Activated CD8-positive, alpha-beta memory T cell treated with anti-CD3 and anti-CD28 coated beads for 36 hours (primary cell): ENCODE results near the gene GABRR2. TPM values are rescaled to one million over a fixed set of nuclear protein-coding genes. Genes with fewer than 3 reads are reported as not detected.

Experiments
- CTCF ChIA-PET: fragments of 350-600 bp; sonication (Branson Sonifier 250); formaldehyde crosslinking; loops from one replicate; lab custom pipeline; 2021; ENCODE audit warnings: antibody characterized with exemption; lab: Charles Lee
- POLR2A ChIA-PET: fragments of 350-600 bp; sonication (Branson Sonifier 250); formaldehyde crosslinking; loops from one replicate; lab custom pipeline; 2021; ENCODE audit warnings: antibody characterized with exemption; lab: Charles Lee
- total RNA-seq, 2 experiments: library from RNA; stranded (reverse); gene quantifications; one replicate each; pipeline ENCODE4 v1.2.3, GENCODE V29; 2021

The GABRR2 gene
- under 1 TPM; 0.23 to 0.29 TPM for total RNA-seq

GRCh38 chr6:89315249-89315885 is at the start of gene GABRR2:
GABRR2 (minus strand) TSS chr6:89315299; CDS start chr6:89315165, 134 bp downstream.
- CTCF ChIA-PET: interaction anchor here (0.6 to 1.6 kb wide), 2 partner anchors 13 to 564 kb away, joined by 3 to 5 read pairs; no protein-coding TSS in a partner anchor
- POLR2A ChIA-PET: no interaction called here

GRCh38 chr6:89364586-89364985 is 49.5 kb upstream of the GABRR2 start:
- POLR2A ChIA-PET: interaction anchor here (0.5 kb wide), 1 partner anchor 14 kb away, joined by 5 read pairs; no protein-coding TSS in a partner anchor

GRCh38 chr6:89361171-89361570 is 46.1 kb upstream of the GABRR2 start:
- ChIA-PET CTCF (no interaction called here), POLR2A (no interaction called here)

More at GRCh38 chr6:89364586-89364985, 49.5 kb upstream of the GABRR2 start:
- CTCF ChIA-PET: interaction anchor here (1.3 to 2.1 kb wide), 2 partner anchors 8 to 11 kb away, joined by 3 to 12 read pairs; no protein-coding TSS in a partner anchor

GRCh38 chr6:89360415-89360999 is 45.4 kb upstream of the GABRR2 start:
- CTCF ChIA-PET: interaction anchor here (1.4 to 1.7 kb wide), 2 partner anchors 10 to 12 kb away, joined by 4 to 5 read pairs; no protein-coding TSS in a partner anchor
- POLR2A ChIA-PET: no interaction called here

GRCh38 chr6:89359561-89359960 is 44.5 kb upstream of the GABRR2 start:
- POLR2A ChIA-PET: interaction anchor here (0.5 to 0.7 kb wide), 2 partner anchors 39 to 255 kb away, joined by 7 to 10 read pairs; no protein-coding TSS in a partner anchor
- CTCF ChIA-PET: interaction anchor here (1.4 to 1.7 kb wide), 2 partner anchors 9 to 13 kb away, joined by 4 to 5 read pairs; no protein-coding TSS in a partner anchor

- ChIA-PET POLR2A (interaction anchor here (1.3 kb wide), 1 partner anchor 276 kb away, joined by 4 read pairs; the partner anchor contains the start of gene PNRC1), CTCF (interaction anchor here (1.0 to 2.2 kb wide), 3 partner anchors 9 to 75 kb away, joined by 3 to 10 read pairs (median 4); partner anchors contain the start of gene ANKRD6)
Observed at GRCh38 chr6:89357390-89357789, 42.3 kb upstream of the GABRR2 start.

GRCh38 chr6:89356642-89357170 is 41.6 kb upstream of the GABRR2 start:
- ChIA-PET POLR2A (interaction anchor here (0.7 to 1.3 kb wide), 3 partner anchors 55 to 276 kb away, joined by 3 to 4 read pairs (median 4); partner anchors contain the start of gene PNRC1), CTCF (interaction anchor here (1.0 to 2.2 kb wide), 3 partner anchors 10 to 76 kb away, joined by 3 to 10 read pairs (median 4); partner anchors contain the start of gene ANKRD6)

GRCh38 chr6:89355511-89356194 is 40.6 kb upstream of the GABRR2 start:
- CTCF ChIA-PET: interaction anchor here (2.2 kb wide), 1 partner anchor 16 kb away, joined by 10 read pairs; no protein-coding TSS in a partner anchor
- POLR2A ChIA-PET: no interaction called here

- CTCF ChIA-PET: interaction anchor here (1.0 kb wide), 1 partner anchor 14 kb away, joined by 3 read pairs; no protein-coding TSS in a partner anchor
Observed at GRCh38 chr6:89353702-89354392, 38.7 kb upstream of the GABRR2 start.

GRCh38 chr6:89353118-89353556 is 38.0 kb upstream of the GABRR2 start:
- POLR2A ChIA-PET: interaction anchor here (0.8 to 3.1 kb wide), 3 partner anchors 55 to 273 kb away, joined by 3 to 15 read pairs (median 4); partner anchors contain the start of genes PNRC1 and RRAGD
- CTCF ChIA-PET: interaction anchor here (0.7 to 2.9 kb wide), 4 partner anchors 12 to 256 kb away, joined by 3 to 11 read pairs (median 4); no protein-coding TSS in a partner anchor

More at GRCh38 chr6:89353702-89354392, 38.7 kb upstream of the GABRR2 start:
- POLR2A ChIA-PET: interaction anchor here (0.5 to 3.1 kb wide), 2 partner anchors 206 to 274 kb away, joined by 4 to 15 read pairs; partner anchors contain the start of gene PNRC1

GRCh38 chr6:89352278-89353117 is 37.4 kb upstream of the GABRR2 start, which contains the start of gene UBE2J1:
UBE2J1 (minus strand) TSS chr6:89352722; CDS start chr6:89352569, 153 bp downstream.
- ChIA-PET POLR2A (interaction anchor here (0.6 to 3.1 kb wide), 4 partner anchors 55 to 272 kb away, joined by 3 to 15 read pairs (median 4); partner anchors contain the start of genes PM20D2, PNRC1 and RRAGD), CTCF (interaction anchor here (0.7 to 2.9 kb wide), 7 partner anchors 11 to 255 kb away, joined by 3 to 11 read pairs (median 4); no protein-coding TSS in a partner anchor)

- ChIA-PET CTCF (interaction anchor here (0.6 to 2.9 kb wide), 7 partner anchors 12 to 207 kb away, joined by 3 to 11 read pairs (median 3); no protein-coding TSS in a partner anchor), POLR2A (interaction anchor here (0.7 to 3.1 kb wide), 2 partner anchors 54 to 271 kb away, joined by 3 to 15 read pairs; partner anchors contain the start of gene PNRC1)
Observed at GRCh38 chr6:89351671-89352277, 36.7 kb upstream of the GABRR2 start.

GRCh38 chr6:89350281-89350966 is 35.3 kb upstream of the GABRR2 start:
- POLR2A ChIA-PET: interaction anchor here (0.6 to 0.7 kb wide), 3 partner anchors 14 to 1752 kb away, joined by 3 to 5 read pairs (median 3); no protein-coding TSS in a partner anchor
- CTCF ChIA-PET: interaction anchor here (0.6 to 2.9 kb wide), 7 partner anchors 9 to 454 kb away, joined by 3 to 11 read pairs (median 4); no protein-coding TSS in a partner anchor

- CTCF ChIA-PET: interaction anchor here (0.6 to 2.0 kb wide), 2 partner anchors 24 to 230 kb away, joined by 3 to 7 read pairs; no protein-coding TSS in a partner anchor
- POLR2A ChIA-PET: no interaction called here
Observed at GRCh38 chr6:89348372-89348771, 33.3 kb upstream of the GABRR2 start.

GRCh38 chr6:89347825-89348224 is 32.7 kb upstream of the GABRR2 start:
- POLR2A ChIA-PET: no interaction called here
- CTCF ChIA-PET: interaction anchor here (0.6 to 1.2 kb wide), 2 partner anchors 24 to 230 kb away, joined by 3 to 4 read pairs; no protein-coding TSS in a partner anchor
